OCI-LY7 (cell line): ENCODE data around the gene PLEKHF1. TPM values are rescaled to one million over a fixed set of nuclear protein-coding genes. Genes with fewer than 3 reads are reported as not detected.

Experiments
- BruUV-seq: library from RNA; stranded (reverse); fragments of 400-500 nt; replicated peaks from 2 replicates; lab custom pipeline; 2021; lab: Mats Ljungman, UMichigan
- CTCF ChIA-PET: fragments of 300-600 bp; sonication (Branson Sonifier 250); formaldehyde crosslinking; loops from one replicate; lab custom pipeline; 2022; ENCODE audit warnings: antibody characterized with exemption; ENCODE audit not compliant: unreplicated experiment; lab: Charles Lee
- POLR2A ChIA-PET: fragments of 300-600 bp; sonication (Branson Sonifier 250); formaldehyde crosslinking; loops from one replicate; lab custom pipeline; 2022; ENCODE audit warnings: antibody characterized with exemption; lab: Charles Lee
- DNase-seq: peaks from one replicate; pipeline ENCODE4 v3.0.0-alpha.2; 2015; ENCODE audit warnings: low spot score
- H2AFZ ChIP-seq: fragments of 200-600 bp; sonication (generic), shearing (Covaris generic); 2 replicates; pipeline ENCODE4 v1.6.1; 2014; ENCODE audit warnings: mild to moderate bottlenecking, antibody characterized with exemption, low read length, moderate library complexity
- H3K27ac ChIP-seq: fragments of 200-600 bp; sonication (generic); 2 replicates; pipeline ENCODE4 v1.5.1; 2014; ENCODE audit warnings: mixed run types, low read depth, mild to moderate bottlenecking, moderate library complexity, low read length, inconsistent platforms; ENCODE audit not compliant: poor library complexity, severe bottlenecking
- H3K36me3 ChIP-seq: fragments of 200-600 bp; sonication (generic); 2 replicates; pipeline ENCODE4 v1.6.1; 2014; ENCODE audit warnings: mild to moderate bottlenecking, antibody characterized with exemption, low read length, moderate library complexity, mixed read lengths; ENCODE audit not compliant: insufficient read depth
- H3K4me1 ChIP-seq: fragments of 200-600 bp; sonication (generic); 2 replicates; pipeline ENCODE4 v1.5.1; 2014; ENCODE audit warnings: mild to moderate bottlenecking, low read length; ENCODE audit not compliant: insufficient read depth, poor library complexity, severe bottlenecking
- H3K4me2 ChIP-seq: fragments of 200-600 bp; sonication (generic); 2 replicates; pipeline ENCODE4 v1.6.1; 2014; ENCODE audit warnings: mild to moderate bottlenecking, low read length
- H3K4me3 ChIP-seq: fragments of 200-600 bp; sonication (generic); 2 replicates; pipeline ENCODE4 v1.5.1; 2014; ENCODE audit warnings: mild to moderate bottlenecking, low read depth, low read length; ENCODE audit not compliant: poor library complexity, severe bottlenecking
- H3K79me2 ChIP-seq: fragments of 200-600 bp; sonication (generic); 2 replicates; pipeline ENCODE4 v1.6.1; 2016; ENCODE audit warnings: low read depth, mild to moderate bottlenecking, low read length, moderate library complexity, mixed read lengths; ENCODE audit not compliant: insufficient read depth
- H3K9me2 ChIP-seq: fragments of 200-600 bp; sonication (generic); 2 replicates; pipeline ENCODE4 v1.6.1; 2016; ENCODE audit warnings: mild to moderate bottlenecking, low read length, mixed read lengths; ENCODE audit not compliant: insufficient read depth
- H3K9me3 ChIP-seq: fragments of 200-600 bp; sonication (generic); 2 replicates; pipeline ENCODE4 v1.6.1; 2014; ENCODE audit warnings: mild to moderate bottlenecking, mixed run types, low read length, mixed read lengths
- H4K20me1 ChIP-seq: fragments of 200-600 bp; sonication (generic); 2 replicates; pipeline ENCODE4 v1.6.1; 2014; ENCODE audit warnings: mild to moderate bottlenecking, antibody characterized with exemption, low read length, moderate library complexity, mixed read lengths; ENCODE audit not compliant: insufficient read depth
- CTCF ChIP-seq: fragments of 200-600 bp; sonication (generic); conservative IDR thresholded peaks from 2 replicates; pipeline ENCODE4 v1.5.1; 2014; ENCODE audit warnings: mild to moderate bottlenecking, antibody characterized with exemption, low read length, moderate library complexity, mixed read lengths
- EZH2phosphoT487 ChIP-seq: fragments of 200-600 bp; sonication (generic); IDR thresholded peaks from 2 replicates; pipeline ENCODE4 v1.6.1; 2018; ENCODE audit warnings: low read depth, borderline replicate concordance, mild to moderate bottlenecking, mixed run types, antibody characterized with exemption, low read length, moderate library complexity, mixed read lengths
- intact Hi-C: fragments of 100-400 bp; cut with micrococcal nuclease; formaldehyde crosslinking; loops from one replicate; pipeline ENCODE4 v1.10.0; 2022; ENCODE audit not compliant: unreplicated experiment
- total RNA-seq, 2 experiments: library from RNA; depleted of rRNA in 1 of 2; stranded (reverse); fragments of >200 nt in 1 of 2; shearing (Covaris generic) in 1 of 2; gene quantifications; 2 replicates each; pipeline ENCODE4 v1.2.3, GENCODE V29; 2014 to 2022

The PLEKHF1 gene
- total RNA-seq, 2 experiments from 2014 or later = 5.0 to 7.0 TPM

GRCh38 chr19:29676586-29676985 is 11.3 kb downstream of the PLEKHF1 start:
- no peaks in the 10 kb centered on the region for H3K9me2 ChIP-seq
- H3K4me1 ChIP-seq = peaks cover 42% of the 10 kb centered on the region
- no peaks in the 10 kb centered on the region for H3K79me2 ChIP-seq
- intact Hi-C loops = no loop called here
- POLR2A ChIA-PET = interaction anchor here (1.8 kb wide), 1 partner anchor 11 kb away, joined by 5 read pairs; the partner anchor contains the start of gene PLEKHF1
- H4K20me1 ChIP-seq = no peaks in the 10 kb centered on the region
- no peak for DNase-seq
- CTCF ChIA-PET = no interaction called here
- no peak overlapping the region for H3K4me3 ChIP-seq
- BruUV-seq = no TSS peak
- no peak overlapping the region for H3K27ac ChIP-seq
- no peak overlapping the region for H3K4me2 ChIP-seq
- H3K9me3 ChIP-seq = no peaks in the 10 kb centered on the region
- H3K36me3 ChIP-seq = peaks cover 4% of the 10 kb centered on the region; the same call in 1 of the 2 replicates
- TF ChIP-seq CTCF (no peak), EZH2phosphoT487 (no peak)
- H2AFZ ChIP-seq = no peak overlapping the region

GRCh38 chr19:29677001-29677817 is 11.9 kb downstream of the PLEKHF1 start:
- H4K20me1 ChIP-seq = no peaks in the 10 kb centered on the region
- H3K9me3 ChIP-seq = no peaks in the 10 kb centered on the region
- no peak for TF ChIP-seq CTCF
- TF ChIP-seq EZH2phosphoT487 = no peak
- H3K4me3 ChIP-seq = no peak overlapping the region
- DNase-seq = no peak
- H3K4me2 ChIP-seq = no peak overlapping the region
- no peaks in the 10 kb centered on the region for H3K79me2 ChIP-seq
- peaks cover 4% of the 10 kb centered on the region; the same call in 1 of the 2 replicates for H3K36me3 ChIP-seq
- CTCF ChIA-PET = no interaction called here
- no peak overlapping the region for H3K27ac ChIP-seq
- H2AFZ ChIP-seq = no peak overlapping the region
- intact Hi-C loops = no loop called here
- no peaks in the 10 kb centered on the region for H3K9me2 ChIP-seq
- peaks cover 35% of the 10 kb centered on the region for H3K4me1 ChIP-seq
- POLR2A ChIA-PET = interaction anchor here (1.8 kb wide), 1 partner anchor 12 kb away, joined by 5 read pairs; the partner anchor contains the start of gene PLEKHF1
- BruUV-seq = no TSS peak
